Measurements from ENCODE around the gene NUMB. TPM values are rescaled to one million over a fixed set of nuclear protein-coding genes. Genes with fewer than 3 reads are reported as not detected.

NUMB gene
- total and polyA plus RNA-seq, 2 of the 13 experiments (the other 11 are each of a cell fraction or from before 2014, with no cell fraction given): 20.3 to 71.1 TPM

DNA sequence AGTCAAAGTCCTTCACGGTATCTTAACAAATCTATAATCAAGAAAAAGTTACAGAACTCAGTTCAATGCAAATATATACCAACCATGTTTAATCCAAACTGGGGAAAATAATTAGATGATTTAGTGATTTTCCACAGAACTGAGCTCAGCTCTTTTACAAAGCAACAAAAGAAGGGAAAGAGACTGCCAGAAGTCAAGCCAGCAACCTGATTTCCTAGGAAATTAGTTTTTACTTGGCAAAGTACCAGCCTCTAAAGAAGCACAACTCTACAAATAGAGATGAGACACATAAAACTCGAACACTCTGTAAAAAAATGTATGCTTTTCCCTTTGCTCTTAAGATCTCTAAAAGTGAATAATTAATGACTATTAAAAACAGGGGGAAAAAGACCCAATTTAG is 19.4 kb downstream of the NUMB start:
- ATAC-seq: no peak
- Histone ChIP-seq H2AFZ (ENCODE audit: low read length) (no peak overlapping the region), H3K27ac (ENCODE audit: extremely low read length, insufficient read depth, low read length) (no peak overlapping the region), H3K79me2 (ENCODE audit: insufficient read depth, low read length) (peaks cover 83% of the 10 kb centered on the region), H3K4me2 (ENCODE audit: low read depth, low read length) (no peak overlapping the region), H3K36me3 (replicated peaks in 1 of 2; ENCODE audit: control insufficient read depth in 1 of 2, insufficient read depth in 2 of 2, low read length in 2 of 2) (no peaks in the 10 kb centered on the region), H3K27me3 (ENCODE audit: control insufficient read depth in 1 of 2, insufficient read depth in 2 of 2, low read length in 2 of 2) (no peaks in the 10 kb centered on the region), H4K20me1 (ENCODE audit: insufficient read depth, low read length) (no peaks in the 10 kb centered on the region; the same call in 1 of the 2 replicates), H3K9me3 (ENCODE audit: low read length) (no peaks in the 10 kb centered on the region), H3K9ac (ENCODE audit: insufficient read depth, low read depth, low read length) (no peak overlapping the region), H3K4me1 (ENCODE audit: insufficient read depth, low read length) (peaks cover 14% of the 10 kb centered on the region), H3K4me3 (replicated peaks in 1 of 3; ENCODE audit: insufficient read depth in 1 of 3, low read depth in 2 of 3, low read length in 3 of 3) (no peak overlapping the region)
- TF ChIP-seq ZC3H13 (CRISPR knock-in tag; IDR thresholded peaks at IDR 0.05) (no peak), ZSCAN29 (CRISPR knock-in tag; conservative IDR thresholded peaks at IDR 0.05) (no peak), GLMP (CRISPR knock-in tag; IDR thresholded peaks at IDR 0.05; ENCODE audit: borderline replicate concordance) (no peak), RERE (CRISPR knock-in tag; IDR thresholded peaks at IDR 0.05; ENCODE audit: low read depth) (no peak)
- TF ChIP-seq, protein P1, sequence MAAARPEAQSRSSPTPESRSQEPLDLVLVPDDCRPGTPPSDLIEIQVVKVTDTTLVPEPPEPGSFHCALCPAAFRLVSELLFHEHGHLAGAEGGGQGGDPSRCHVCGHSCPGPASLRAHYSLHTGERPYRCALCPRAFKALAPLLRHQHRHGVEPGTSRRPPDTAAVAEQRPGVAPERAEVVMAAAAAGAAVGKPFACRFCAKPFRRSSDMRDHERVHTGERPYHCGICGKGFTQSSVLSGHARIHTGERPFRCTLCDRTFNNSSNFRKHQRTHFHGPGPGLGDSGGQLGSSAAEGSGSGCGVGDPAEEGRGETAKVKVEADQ (CRISPR knock-in tag; IDR thresholded peaks at IDR 0.05; ENCODE audit: borderline replicate concordance): no peak
- intact Hi-C loops (cut with micrococcal nuclease; ENCODE audit: unreplicated experiment): no loop called here
- in situ Hi-C loops (cut with HindIII; ENCODE audit: extremely low pct_ligation_motif_present, low pct_unique_long_range_greater_than_20kb): no loop called here
- WGBS (ENCODE audit: low lambda C conversion rate): 96% methylated on average over 2 of the region's 2 CpGs
- POLR2A ChIA-PET: no interaction called here
- CTCF ChIA-PET (ENCODE audit: low intra/inter-chr PET ratio, low total read pairs): no interaction called here
- no peak for DNase-seq (ENCODE audit: low spot score)
- no peak for FAIRE-seq
- BruUV-seq (replicated peaks): no TSS peak
